ENCODE results near the gene MCTP1. TPM values are rescaled to one million over a fixed set of nuclear protein-coding genes. Genes with fewer than 3 reads are reported as not detected.

The MCTP1 gene
- total RNA-seq, 1 experiment from 2014 or later = 5.6 TPM

DNA sequence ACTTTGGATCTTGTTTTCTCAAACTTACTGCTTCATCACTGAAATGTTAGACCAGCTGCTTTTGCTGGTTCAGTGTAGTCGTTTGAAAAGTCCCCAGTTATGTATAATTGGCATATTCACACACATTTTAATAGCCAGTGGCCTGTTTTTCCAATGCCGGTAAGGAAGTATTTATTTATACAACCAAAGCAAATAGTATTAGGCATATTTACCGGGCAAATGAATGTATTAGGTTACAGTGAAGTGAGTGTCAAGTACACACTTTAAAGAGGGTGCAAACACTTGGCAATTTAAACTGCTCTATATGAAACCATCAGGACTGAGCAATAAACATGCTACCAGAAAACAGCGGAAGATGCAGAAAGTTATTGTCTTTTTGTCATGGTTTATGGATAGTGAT, 242.9 kb downstream of the MCTP1 start:
- no peaks in the 10 kb centered on the region for H3K27me3 Mint-ChIP-seq (ENCODE audit: low read depth)

DNA sequence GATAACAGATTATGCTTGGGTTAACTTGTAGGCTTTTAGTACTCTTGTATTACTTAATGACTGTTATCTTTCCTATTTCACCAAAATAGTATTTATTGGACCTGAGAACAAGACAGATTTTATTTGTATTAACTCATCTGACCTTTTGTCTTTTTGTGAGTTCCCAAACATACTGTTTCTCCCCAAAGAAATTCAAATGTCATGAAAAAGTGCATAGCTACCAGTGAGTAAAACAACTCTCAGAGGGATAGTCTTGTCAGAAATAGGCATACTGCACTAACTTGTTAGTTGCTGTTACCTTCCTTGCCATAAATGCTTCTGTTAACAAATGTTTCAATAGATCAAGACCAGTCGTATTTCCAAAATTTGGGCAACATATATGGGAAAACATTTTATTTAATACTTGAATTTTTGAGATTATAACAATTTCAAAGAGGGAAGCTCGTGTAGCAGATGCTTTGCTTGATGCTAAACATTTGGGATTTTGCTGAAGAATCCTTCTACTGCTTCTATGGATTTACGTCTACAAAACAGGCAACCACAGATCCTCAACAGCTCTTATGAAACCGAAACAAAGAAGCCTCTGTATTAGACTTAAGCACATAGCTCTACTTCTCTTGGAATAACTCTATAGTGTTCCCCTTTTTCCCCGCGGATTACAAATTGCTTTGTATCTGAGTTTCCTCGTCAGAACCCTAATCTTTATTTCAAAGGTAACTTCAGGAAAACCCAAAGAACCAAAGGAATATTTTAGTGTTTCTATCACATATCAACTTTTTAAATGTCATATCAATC, 248.8 kb downstream of the MCTP1 start:
- POLR2A ChIA-PET = no interaction called here
- CTCF ChIA-PET = interaction anchor here (1.4 kb wide), 1 partner anchor 68 kb away, joined by 4 read pairs; no protein-coding TSS in a partner anchor
- ATAC-seq = no peak

More for the DNA sequence above, 242.9 kb downstream of the MCTP1 start:
- POLR2A ChIA-PET = no interaction called here
- no peak overlapping the region for H3K4me3 Mint-ChIP-seq
- TF ChIP-seq NFYB (CRISPR knock-in tag; conservative IDR thresholded peaks at IDR 0.05; ENCODE audit: low read depth) = no peak
- TF ChIP-seq SP1 (CRISPR knock-in tag; conservative IDR thresholded peaks at IDR 0.05) = no peak
- no peak for TF ChIP-seq SOX15 (CRISPR knock-in tag; IDR thresholded peaks at IDR 0.05)
- H3K36me3 Mint-ChIP-seq = no peaks in the 10 kb centered on the region
- H3K9me3 Mint-ChIP-seq = no peaks in the 10 kb centered on the region
- ATAC-seq (no peak), DNase-seq (ENCODE audit: low spot score) (no peak)
- CTCF ChIA-PET = no interaction called here
- peaks cover 13% of the 10 kb centered on the region for H3K4me1 Mint-ChIP-seq
- H3K27ac Mint-ChIP-seq = no peak overlapping the region

DNA sequence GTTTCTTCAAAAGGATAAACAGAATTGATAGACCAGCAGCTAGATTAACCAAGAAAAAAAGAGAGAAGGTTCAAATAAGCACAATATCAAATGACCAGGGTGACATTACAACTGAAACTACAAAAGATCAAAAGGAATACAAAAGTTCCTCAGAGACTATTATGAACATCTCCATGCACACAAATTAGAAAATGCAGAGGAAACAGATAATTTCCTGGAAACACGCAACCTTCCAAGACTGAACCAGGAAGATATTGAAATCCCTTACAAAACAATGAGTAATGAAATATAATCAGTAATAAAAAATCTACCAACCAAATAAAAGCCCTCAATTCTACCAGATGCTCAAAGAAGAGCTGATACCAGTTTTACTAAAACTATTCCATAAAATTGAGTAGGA, 252.1 kb downstream of the MCTP1 start:
- TF ChIP-seq NFATC4 (CRISPR knock-in tag; IDR thresholded peaks at IDR 0.05) (no peak), RELA (CRISPR knock-in tag; IDR thresholded peaks at IDR 0.05; ENCODE audit: borderline replicate concordance) (no peak), MYBL2 (CRISPR knock-in tag; IDR thresholded peaks at IDR 0.05) (no peak), SP1 (CRISPR knock-in tag; conservative IDR thresholded peaks at IDR 0.05) (no peak)
- TF ChIP-seq, protein P1, sequence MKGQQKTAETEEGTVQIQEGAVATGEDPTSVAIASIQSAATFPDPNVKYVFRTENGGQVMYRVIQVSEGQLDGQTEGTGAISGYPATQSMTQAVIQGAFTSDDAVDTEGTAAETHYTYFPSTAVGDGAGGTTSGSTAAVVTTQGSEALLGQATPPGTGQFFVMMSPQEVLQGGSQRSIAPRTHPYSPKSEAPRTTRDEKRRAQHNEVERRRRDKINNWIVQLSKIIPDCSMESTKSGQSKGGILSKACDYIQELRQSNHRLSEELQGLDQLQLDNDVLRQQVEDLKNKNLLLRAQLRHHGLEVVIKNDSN (CRISPR knock-in tag; IDR thresholded peaks at IDR 0.05) = no peak
- TF ChIP-seq, protein P2, sequence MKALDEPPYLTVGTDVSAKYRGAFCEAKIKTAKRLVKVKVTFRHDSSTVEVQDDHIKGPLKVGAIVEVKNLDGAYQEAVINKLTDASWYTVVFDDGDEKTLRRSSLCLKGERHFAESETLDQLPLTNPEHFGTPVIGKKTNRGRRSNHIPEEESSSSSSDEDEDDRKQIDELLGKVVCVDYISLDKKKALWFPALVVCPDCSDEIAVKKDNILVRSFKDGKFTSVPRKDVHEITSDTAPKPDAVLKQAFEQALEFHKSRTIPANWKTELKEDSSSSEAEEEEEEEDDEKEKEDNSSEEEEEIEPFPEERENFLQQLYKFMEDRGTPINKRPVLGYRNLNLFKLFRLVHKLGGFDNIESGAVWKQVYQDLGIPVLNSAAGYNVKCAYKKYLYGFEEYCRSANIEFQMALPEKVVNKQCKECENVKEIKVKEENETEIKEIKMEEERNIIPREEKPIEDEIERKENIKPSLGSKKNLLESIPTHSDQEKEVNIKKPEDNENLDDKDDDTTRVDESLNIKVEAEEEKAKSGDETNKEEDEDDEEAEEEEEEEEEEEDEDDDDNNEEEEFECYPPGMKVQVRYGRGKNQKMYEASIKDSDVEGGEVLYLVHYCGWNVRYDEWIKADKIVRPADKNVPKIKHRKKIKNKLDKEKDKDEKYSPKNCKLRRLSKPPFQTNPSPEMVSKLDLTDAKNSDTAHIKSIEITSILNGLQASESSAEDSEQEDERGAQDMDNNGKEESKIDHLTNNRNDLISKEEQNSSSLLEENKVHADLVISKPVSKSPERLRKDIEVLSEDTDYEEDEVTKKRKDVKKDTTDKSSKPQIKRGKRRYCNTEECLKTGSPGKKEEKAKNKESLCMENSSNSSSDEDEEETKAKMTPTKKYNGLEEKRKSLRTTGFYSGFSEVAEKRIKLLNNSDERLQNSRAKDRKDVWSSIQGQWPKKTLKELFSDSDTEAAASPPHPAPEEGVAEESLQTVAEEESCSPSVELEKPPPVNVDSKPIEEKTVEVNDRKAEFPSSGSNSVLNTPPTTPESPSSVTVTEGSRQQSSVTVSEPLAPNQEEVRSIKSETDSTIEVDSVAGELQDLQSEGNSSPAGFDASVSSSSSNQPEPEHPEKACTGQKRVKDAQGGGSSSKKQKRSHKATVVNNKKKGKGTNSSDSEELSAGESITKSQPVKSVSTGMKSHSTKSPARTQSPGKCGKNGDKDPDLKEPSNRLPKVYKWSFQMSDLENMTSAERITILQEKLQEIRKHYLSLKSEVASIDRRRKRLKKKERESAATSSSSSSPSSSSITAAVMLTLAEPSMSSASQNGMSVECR (CRISPR knock-in tag; IDR thresholded peaks at IDR 0.05; ENCODE audit: borderline replicate concordance) = no peak
- ChIA-PET POLR2A (no interaction called here), CTCF (no interaction called here)
- Mint-ChIP-seq H3K27me3 (ENCODE audit: low read depth) (no peaks in the 10 kb centered on the region), H3K27ac (no peak overlapping the region), H3K4me3 (no peak overlapping the region), H3K9me3 (peaks cover 11% of the 10 kb centered on the region), H3K36me3 (no peaks in the 10 kb centered on the region), H3K4me1 (no peaks in the 10 kb centered on the region)
- ATAC-seq (no peak), DNase-seq (ENCODE audit: low spot score) (no peak)

More for the DNA sequence above, 248.8 kb downstream of the MCTP1 start:
- no peak for DNase-seq (ENCODE audit: low spot score)
- H3K4me1 Mint-ChIP-seq = no peaks in the 10 kb centered on the region
- no peaks in the 10 kb centered on the region for H3K36me3 Mint-ChIP-seq
- no peaks in the 10 kb centered on the region for H3K27me3 Mint-ChIP-seq (ENCODE audit: low read depth)
- no peak overlapping the region for H3K27ac Mint-ChIP-seq
- no peak overlapping the region for H3K4me3 Mint-ChIP-seq
- TF ChIP-seq MYBL2 (CRISPR knock-in tag; IDR thresholded peaks at IDR 0.05) (no peak), ZNF263 (CRISPR knock-in tag; IDR thresholded peaks at IDR 0.05; ENCODE audit: low read depth) (no peak), NR3C1 (CRISPR knock-in tag; conservative IDR thresholded peaks at IDR 0.05; ENCODE audit: low read depth) (no peak), ZNF416 (CRISPR knock-in tag; IDR thresholded peaks at IDR 0.05) (no peak), ZNF317 (CRISPR knock-in tag; IDR thresholded peaks at IDR 0.05; ENCODE audit: borderline replicate concordance, low read depth) (no peak), KAT7 (CRISPR knock-in tag; IDR thresholded peaks at IDR 0.05; ENCODE audit: borderline replicate concordance) (no peak), NR1H2 (CRISPR knock-in tag; IDR thresholded peaks at IDR 0.05) (no peak), FOXJ3 (CRISPR knock-in tag; IDR thresholded peaks at IDR 0.05; ENCODE audit: borderline replicate concordance) (no peak), SMAD3 (CRISPR knock-in tag; IDR thresholded peaks at IDR 0.05; ENCODE audit: borderline replicate concordance) (no peak), NFE2L1 (CRISPR knock-in tag; IDR thresholded peaks at IDR 0.05) (no peak)
- TF ChIP-seq, protein P1 (CRISPR knock-in tag; IDR thresholded peaks at IDR 0.05) = no peak
- TF ChIP-seq, protein P3, sequence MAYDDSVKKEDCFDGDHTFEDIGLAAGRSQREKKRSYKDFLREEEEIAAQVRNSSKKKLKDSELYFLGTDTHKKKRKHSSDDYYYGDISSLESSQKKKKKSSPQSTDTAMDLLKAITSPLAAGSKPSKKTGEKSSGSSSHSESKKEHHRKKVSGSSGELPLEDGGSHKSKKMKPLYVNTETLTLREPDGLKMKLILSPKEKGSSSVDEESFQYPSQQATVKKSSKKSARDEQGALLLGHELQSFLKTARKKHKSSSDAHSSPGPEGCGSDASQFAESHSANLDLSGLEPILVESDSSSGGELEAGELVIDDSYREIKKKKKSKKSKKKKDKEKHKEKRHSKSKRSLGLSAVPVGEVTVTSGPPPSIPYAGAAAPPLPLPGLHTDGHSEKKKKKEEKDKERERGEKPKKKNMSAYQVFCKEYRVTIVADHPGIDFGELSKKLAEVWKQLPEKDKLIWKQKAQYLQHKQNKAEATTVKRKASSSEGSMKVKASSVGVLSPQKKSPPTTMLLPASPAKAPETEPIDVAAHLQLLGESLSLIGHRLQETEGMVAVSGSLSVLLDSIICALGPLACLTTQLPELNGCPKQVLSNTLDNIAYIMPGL (CRISPR knock-in tag; IDR thresholded peaks at IDR 0.05) = no peak
- H3K9me3 Mint-ChIP-seq = peaks cover 11% of the 10 kb centered on the region

Data from WTC11 (cell line).